A673 (cell line): Measurements from ENCODE around the gene ZBP1.

Source experiments
- CTCF ChIP-seq: fragments of 300-800, 200-600 bp; sonication (generic); conservative IDR thresholded peaks from 2 replicates; pipeline ENCODE4 v1.5.1; 2017; ENCODE audit warnings: low read depth, mild to moderate bottlenecking, antibody characterized with exemption, low read length, moderate library complexity, mixed read lengths
- EZH2 ChIP-seq: fragments of 200-600 bp; sonication (generic); IDR thresholded peaks from 2 replicates; pipeline ENCODE4 v1.6.1; 2017; ENCODE audit warnings: borderline replicate concordance, low read depth, mild to moderate bottlenecking, mixed read lengths, antibody characterized with exemption, low read length; ENCODE audit not compliant: poor library complexity, severe bottlenecking

DNA sequence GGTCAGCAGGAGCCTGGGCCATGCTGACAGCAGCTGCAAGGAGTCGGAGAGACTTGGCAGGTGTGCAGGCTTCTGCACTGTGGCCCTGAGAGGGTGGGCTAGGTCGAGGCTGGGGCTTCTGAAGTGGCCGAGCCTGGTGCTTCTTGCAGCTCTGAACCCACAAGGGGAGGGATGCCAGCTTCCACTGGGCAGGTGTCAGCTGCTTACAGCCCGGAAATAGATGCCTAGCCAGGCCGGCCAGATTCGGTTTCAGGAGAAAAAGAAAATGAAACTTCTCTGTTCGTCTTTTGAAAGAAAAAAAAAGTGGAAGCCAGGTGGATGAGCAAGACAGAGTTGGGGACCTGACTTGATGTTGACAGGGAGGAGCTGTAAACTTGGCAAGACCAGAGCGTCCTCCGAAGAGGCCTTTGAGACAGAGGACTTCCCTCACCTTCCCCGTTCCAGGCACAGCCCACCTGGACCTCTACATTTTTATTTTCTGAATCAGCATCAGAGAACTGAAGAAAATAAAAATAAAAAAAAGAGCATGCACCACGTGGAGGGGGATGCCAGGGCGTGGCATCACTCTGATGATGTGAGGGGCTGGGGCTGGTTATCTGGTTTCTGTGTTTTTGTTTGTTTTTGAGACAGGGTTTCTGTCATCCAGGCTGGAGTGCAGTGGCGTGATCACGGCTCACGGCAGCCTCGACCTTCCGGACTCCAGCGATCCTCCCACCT lies at the start of gene ZBP1:
- TF ChIP-seq CTCF (no peak), EZH2 (no peak)
